Hematopoietic multipotent progenitor cell treated with erythropoietin and hydrocortisone succinate and interleukin-3 and kit ligand, for 17 days (in vitro differentiated cells): Measurements from ENCODE around the gene NBAS.

ENCODE experiments used
- DNase-seq: peaks from one replicate; pipeline ENCODE4 v3.0.0-alpha.2; 2015; ENCODE audit warnings: low spot score

NBAS gene

GRCh38 chr2:15306706-15307105 lies 254.4 kb downstream of the NBAS start:
- DNase-seq = no peak

- DNase-seq = no peak
Observed at GRCh38 chr2:15303874-15304273, 257.3 kb downstream of the NBAS start.

GRCh38 chr2:15302154-15302553 lies 259.0 kb downstream of the NBAS start:
- no peak for DNase-seq

- DNase-seq = no peak
Observed at GRCh38 chr2:15300624-15301573, 260.2 kb downstream of the NBAS start.

- no peak for DNase-seq
Observed at GRCh38 chr2:15299904-15300520, 261.1 kb downstream of the NBAS start.

GRCh38 chr2:15298770-15299169 lies 262.4 kb downstream of the NBAS start:
- no peak for DNase-seq

GRCh38 chr2:15293262-15293937 lies 267.7 kb downstream of the NBAS start:
- DNase-seq = no peak

- DNase-seq = no peak
Observed at GRCh38 chr2:15287447-15288184, 273.5 kb downstream of the NBAS start.

- DNase-seq = no peak
Observed at GRCh38 chr2:15284614-15285013, 276.5 kb downstream of the NBAS start.

GRCh38 chr2:15281681-15282080 lies 279.5 kb downstream of the NBAS start:
- DNase-seq = no peak

GRCh38 chr2:15279201-15279876 lies 281.8 kb downstream of the NBAS start:
- DNase-seq = no peak

- no peak for DNase-seq
Observed at GRCh38 chr2:15278296-15278695, 282.8 kb downstream of the NBAS start.

GRCh38 chr2:15275346-15275745 lies 285.8 kb downstream of the NBAS start:
- DNase-seq = no peak

- no peak for DNase-seq
Observed at GRCh38 chr2:15273452-15273851, 287.7 kb downstream of the NBAS start.

- no peak for DNase-seq
Observed at GRCh38 chr2:15272942-15273341, 288.2 kb downstream of the NBAS start.

GRCh38 chr2:15271941-15272542 lies 289.1 kb downstream of the NBAS start:
- DNase-seq = no peak

GRCh38 chr2:15271276-15271675 lies 289.9 kb downstream of the NBAS start:
- no peak for DNase-seq

- DNase-seq = no peak
Observed at GRCh38 chr2:15269043-15269442, 292.1 kb downstream of the NBAS start.

- no peak for DNase-seq
Observed at GRCh38 chr2:15265889-15266288, 295.2 kb downstream of the NBAS start.

- DNase-seq = no peak
Observed at GRCh38 chr2:15263976-15264685, 297.0 kb downstream of the NBAS start.
